NK-92 treated with Interleukin-12 subunit alpha and Interleukin-12 subunit beta, amount 100 ng/mL, for 24 hours (cell line): ENCODE results near the gene SLC27A3.
"Not testable (repeated sequence)": the region's sequence is repeated elsewhere in the genome, so short reads cannot be mapped to it uniquely, and the experiment has no call there.

ENCODE experiments used
- DNase-seq: peaks from one replicate; lab custom pipeline; 2025; lab: John Stamatoyannopoulos, UW

The SLC27A3 gene

DNA sequence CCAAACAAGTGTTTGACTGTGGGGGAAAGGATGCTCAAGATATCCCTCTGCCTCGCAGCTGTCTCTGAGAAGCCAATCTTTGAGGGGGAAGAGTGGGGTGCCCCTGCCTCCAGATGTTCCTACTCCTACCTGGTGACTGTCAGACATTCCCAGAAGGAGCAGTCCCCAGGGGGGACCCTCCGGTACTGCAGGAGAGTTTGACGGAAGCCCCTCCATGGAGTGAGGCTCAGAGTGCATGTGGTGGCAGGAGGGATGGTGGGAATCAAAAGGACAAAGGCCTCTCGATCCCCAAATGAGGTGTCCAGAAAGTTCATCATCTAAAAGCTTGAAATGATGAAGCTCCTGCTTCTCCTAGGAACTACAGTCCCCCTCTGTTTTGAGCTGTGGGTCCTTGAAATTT lies 5.3 kb downstream of the SLC27A3 start:
- no peak for DNase-seq

DNA sequence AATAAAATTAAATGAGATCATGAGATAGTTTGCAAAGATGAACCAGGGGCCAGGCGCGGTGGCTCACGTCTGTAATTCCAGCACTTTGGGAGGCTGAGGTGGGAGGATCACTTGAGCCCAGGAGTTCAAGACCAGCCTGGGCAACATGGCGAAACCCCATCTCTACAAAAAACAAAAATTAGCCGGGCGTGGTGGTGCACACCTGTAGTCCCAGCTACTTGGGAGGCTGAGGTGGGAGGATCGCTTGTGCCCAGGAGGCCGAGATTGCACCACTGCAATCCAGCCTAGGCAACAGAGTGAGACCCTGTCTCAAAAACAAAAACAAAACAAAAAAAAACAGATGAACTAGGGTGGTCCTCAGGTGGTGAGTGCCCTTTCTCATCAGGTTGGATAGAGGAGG lies 7.4 kb downstream of the SLC27A3 start:
- not testable (repeated sequence) for DNase-seq

DNA sequence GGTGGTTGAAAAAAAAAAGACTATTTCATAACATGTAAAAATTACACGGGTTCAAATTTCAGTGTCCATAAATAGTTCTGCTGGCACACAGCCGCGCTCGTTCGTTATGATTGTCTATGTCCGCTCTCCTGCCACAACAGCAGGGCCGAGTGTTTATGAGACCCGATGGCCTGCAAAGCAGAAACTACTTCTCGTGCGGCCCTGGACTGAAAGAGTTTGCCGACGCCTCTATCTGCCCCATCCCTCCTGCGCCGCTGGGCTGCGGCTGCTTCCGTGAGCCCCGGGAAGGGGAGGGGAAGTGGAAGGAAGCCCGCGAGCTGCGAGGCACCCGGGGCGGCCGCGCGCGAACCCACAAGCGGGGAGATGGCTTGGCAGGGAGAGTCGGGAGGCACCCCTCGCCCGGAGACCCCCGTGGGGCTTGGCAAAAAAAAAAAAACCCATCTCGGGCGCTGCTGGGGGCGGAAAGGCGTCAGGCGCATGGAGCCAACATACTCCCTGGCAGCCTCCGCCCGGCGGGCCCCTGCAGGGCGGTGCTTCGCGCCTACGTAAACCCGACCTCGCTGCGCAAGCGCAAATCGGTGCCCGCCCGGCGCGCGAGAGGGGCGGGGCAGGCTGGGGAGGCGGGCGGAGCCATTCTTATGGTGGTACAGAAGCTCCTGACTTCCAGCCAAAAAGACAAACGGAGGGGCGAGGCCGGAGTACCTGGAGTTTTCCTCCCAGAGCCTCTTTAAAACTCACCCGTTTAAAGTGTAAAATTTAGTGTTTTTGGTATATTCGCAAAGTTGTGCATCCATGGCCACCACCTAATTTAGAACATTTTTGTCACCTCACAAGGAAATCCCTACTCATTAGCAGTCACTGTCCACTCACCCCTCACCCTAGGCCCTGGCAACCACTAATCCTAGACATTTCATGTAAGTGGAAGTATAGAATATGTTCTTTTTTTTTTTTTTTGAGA lies 8.3 kb downstream of the SLC27A3 start:
- DNase-seq, result peak; percentile 86

DNA sequence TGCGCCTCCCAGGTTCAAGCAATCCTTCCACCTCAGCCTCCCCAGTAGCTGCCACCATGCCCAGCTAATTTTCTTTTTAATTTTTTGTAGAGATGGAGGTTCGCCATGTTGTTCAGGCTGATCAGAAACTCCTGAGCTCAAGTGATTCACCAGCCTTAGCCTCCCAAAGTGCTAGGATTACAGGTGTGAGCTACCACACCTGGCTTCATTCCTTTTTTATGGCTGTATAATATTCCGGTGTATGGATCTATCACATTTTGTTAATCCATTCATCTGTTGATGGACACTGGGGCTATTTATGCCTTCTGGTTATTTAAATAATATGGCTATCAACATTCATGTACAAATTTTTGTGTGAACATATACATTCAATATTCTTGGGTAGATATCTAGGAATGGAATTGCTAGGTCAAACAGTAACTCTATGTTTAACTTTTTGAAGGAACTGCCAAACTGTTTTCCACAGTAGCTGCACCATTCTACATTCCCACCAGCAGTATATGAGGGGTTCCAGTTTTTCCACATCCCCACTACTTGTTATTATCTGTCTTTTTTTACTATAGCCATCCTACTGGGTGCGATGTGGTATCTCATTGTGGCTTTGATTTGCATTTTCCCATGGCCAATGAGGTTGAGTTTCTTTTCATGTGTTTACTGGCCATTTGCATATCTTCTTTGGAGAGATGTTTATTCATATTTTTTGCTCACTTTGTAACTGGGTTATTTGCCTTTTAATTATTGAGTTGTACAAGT lies 11.0 kb downstream of the SLC27A3 start:
- no peak for DNase-seq

DNA sequence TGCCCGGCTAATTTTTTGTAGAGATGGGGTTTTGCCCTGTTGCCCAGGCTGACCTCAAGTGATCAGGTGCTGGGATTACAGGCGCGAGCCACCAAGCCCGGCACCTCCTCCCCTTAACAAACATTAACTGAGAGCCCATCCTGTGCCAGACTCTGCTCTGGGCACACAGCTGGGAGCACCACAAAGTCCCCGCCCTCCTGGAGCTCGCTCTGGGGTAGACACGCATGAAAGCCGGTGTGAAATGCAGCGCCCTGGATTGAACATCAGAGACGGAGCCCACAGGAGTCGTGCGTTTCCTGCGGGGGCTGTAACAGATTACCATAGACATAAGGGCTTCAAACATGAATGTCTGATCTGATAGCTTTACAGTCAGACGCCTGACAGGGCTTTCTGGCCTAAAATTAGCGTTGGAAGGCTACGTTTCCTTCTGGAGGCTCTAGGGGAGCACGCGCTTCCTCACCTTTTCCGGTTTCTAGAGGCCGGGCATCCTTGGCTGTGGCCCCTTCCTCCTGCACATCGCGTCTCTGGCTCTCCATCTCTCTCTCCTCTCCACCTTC lies 14.3 kb downstream of the SLC27A3 start:
- no peak for DNase-seq

DNA sequence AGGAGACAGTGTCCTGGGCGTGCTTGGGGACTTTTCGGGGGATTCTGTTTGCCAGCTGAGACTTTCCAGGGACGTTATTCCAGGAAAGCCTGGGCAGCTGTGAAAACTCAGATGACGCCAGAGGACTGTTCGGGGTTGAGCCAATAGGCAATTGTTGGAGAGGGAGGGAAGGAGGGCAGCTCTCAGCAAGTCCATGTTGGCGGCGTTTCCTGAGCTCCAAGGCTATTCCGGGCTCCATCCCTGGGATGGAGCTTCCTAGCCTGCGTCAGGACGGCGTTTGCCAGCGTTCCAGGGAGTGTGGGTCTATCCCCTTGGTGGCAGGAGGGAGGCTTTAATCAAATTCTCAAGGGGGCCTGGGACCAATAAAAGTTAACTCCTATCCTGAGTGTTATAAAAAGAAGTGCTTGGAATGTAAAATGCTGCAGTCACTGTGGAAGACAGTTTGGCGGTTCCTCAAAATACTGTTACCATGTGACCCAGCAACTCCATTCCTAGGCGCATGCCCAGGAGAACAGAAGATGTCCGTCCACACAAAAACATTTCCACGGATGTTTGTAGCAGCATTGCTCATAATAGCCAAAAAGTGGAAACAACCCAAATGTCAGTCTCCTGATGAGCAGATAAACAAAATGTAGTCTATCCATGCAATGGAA lies 15.2 kb downstream of the SLC27A3 start:
- DNase-seq, result no peak

DNA sequence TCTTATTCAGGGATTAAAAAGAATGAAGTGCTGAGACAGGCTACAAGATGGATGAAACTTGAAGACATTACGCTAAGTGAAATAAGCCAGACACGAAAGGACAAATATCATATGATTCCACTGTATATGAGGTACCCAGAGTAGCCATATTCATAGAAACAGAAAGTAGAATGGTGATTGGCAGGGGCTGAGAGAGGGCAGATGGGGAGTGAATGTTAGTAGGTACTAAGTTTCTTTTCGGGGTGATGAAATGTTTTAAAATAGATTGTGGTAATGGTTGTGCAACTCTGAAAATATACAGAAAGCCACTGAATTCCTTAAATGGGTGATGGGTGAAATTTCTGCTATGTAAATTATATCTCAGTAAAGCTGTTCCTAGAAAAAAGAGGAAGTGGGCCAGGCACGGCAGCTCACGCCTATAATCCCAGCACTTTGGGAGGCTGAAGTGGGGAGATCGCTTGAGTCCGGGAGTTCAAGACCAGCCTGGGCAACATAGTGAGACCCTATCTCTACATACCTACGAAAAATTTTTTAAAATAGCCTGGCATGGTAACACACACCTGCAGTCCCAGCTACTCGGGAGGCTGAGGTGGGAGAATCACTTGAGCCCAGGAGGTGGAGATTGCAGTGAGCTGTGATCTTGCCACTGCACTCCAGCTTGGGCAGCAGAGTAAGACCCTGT lies 15.9 kb downstream of the SLC27A3 start:
- peak; percentile 48 for DNase-seq

DNA sequence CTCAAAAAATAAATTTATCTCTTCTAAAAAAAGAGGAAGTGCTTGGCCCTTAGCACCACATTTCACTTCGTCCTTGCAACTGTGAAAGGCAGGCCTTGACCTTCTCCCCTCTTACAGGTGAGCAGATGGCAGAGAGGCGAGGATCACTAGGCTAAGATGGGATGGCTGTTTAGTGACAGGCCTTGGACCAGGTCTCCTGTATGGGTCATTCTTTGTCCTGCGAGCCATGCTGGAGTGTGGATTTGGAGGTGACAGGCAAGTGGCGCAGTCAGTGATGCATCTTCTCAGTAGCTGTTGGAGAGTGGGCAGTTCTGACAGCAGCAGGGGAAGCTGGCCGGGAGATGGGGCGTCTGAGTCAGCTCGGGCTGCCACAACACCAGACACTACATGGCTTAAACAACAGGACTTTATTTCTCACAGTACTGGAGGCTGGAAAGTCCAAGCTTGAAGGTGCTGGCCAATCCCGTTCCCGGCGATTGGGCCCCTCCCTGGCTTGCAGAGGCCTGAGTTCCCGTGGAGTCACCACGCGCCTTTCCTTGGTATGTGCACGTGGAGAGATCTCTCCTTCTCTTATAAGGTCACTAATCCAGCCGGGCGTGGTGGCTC lies 16.5 kb downstream of the SLC27A3 start:
- peak; percentile 47 for DNase-seq

DNA sequence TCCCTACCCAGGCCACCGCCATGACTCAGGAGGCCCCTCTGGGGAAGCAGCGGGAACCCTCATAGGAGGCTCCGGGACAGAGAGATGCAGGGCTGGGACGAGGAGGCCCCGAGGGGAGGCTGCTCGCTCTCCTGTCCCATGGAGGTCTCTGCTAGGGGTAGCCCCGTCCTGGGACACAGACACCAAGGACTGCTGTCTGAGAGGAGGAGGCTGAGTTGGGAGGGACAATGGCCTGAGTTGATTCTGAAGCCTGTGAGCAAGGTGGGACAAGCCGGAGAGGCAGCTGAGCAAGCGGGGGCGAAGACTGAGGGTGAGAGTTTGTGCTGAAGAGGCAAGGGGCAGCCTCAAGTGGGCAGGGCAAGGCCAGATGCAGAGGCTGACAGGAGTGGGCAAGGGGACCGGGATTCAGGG lies 17.4 kb downstream of the SLC27A3 start:
- no peak for DNase-seq

DNA sequence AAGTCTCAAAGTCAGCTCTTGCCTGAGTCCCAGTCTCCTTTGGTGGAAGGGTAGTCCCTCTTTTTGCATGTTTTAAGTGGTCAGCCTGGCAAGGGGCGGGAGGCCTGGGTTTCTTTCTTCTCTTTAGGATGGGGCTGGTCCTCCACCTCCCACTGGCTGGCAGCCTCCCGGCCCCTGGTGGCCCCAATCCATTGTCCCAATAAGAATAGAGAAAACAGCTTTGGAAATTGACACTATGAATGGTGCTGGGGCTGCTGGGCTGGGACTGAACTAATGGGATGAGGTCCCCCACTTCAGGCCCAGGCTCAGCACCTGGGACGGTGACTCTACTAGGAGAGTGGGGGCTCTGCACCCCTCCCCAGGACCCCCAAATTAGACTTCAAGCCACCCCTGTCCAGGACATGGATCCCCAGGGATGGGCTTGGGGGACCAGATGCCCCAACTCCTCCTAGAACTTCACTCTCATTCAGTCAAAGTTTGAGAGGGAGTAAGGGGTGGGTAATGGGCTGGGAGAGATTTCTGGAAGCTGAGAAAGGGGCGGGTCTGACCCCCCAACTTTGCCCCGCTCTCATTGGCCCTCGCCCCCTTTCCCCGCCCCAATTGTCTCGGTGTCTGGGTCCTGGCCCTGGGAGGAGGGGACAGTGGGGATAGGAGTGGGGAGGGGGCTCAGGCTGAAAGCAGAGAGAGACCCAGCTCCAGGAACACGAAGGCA lies 18.2 kb downstream of the SLC27A3 start:
- DNase-seq, result no peak

DNA sequence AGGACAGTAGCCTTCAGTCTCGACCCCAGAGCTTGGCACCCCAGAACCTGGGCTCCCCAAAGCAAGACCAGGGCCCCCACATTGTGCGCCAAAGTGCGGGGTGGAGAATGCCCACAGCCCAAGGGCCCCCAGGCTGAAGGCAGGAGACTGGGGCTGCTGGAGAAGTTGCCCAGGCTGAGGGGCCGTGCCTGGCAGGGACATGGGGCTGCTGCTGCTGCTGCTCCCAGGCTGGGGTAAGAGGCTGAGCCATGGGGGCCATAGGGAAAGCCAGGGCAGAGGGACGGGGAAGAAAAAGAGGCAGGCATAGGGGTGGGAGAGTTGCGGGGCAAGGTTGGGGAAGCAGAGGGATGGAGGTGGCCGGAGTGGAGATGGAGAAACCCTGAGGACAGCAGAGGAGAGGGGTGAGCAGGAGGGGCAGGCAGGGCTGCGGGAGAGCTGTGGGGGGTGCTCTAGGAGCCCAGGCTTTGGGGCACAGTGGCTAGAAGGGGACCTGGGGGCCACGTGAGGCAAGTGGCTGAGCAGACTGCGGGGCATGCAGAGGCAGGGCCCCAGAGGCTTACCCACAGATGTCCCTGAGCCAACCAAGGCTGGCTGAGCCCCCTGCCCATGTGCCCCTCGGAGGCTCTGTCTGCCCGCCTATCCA lies 18.9 kb downstream of the SLC27A3 start:
- no peak for DNase-seq

DNA sequence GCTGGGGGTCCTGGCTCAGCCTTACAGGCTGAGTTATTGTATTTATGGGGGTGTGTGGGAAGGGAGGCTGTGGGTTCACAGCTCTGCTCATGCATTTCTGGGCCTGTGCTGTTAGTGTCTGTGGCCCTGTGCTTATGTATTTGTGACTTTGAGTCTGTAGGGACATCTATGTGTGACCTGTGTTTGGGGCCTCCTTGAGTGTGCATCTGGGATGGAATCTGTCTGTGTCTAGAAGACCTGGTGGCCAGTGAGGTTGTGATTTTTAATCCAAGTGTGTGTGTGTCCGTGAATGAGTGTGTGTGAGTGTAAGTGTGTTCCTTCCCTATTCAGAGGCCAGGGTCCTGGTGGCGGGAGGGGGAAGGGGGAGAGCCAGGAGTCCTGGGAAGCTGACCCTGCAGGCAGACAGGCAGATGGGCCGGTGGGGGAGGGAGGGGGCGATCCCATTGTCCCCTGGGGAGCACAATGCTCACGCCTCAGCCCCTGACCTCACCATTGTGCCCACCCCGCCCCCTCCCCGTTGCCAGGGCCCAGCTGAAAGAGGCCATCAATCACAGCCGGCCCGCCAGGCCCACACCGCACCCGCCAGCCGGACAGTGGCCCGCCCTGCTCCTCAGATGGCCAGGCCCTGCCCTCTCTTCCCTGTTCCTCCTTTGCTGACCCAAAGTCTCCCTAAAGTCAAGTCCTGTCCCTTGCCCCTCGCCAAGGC lies 19.6 kb downstream of the SLC27A3 start:
- DNase-seq, result no peak

DNA sequence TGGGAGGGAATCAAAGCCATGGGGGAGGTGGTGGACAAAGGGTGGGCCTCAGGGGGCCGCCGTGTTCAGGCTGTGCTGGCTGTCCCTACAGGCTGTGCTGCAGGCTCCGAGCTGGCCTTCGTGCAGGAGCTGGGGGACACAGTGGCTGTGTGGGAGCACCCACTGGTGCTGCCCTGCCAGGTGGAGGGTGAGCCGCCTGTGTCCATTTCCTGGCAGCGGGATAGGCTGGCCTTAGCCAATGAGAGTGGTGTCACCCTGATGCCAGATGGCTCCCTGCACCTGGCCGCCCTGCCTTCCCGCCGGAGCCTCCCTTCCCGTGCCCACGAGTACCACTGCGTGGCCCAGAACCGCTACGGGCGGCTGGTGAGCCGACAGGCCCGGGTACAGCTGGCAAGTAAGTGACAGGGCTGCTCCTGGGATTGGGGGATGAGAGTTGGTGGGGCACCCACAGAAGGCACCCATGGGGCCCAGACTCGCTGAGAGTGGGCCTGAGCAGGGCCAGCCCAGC lies 20.2 kb downstream of the SLC27A3 start:
- DNase-seq, result no peak

DNA sequence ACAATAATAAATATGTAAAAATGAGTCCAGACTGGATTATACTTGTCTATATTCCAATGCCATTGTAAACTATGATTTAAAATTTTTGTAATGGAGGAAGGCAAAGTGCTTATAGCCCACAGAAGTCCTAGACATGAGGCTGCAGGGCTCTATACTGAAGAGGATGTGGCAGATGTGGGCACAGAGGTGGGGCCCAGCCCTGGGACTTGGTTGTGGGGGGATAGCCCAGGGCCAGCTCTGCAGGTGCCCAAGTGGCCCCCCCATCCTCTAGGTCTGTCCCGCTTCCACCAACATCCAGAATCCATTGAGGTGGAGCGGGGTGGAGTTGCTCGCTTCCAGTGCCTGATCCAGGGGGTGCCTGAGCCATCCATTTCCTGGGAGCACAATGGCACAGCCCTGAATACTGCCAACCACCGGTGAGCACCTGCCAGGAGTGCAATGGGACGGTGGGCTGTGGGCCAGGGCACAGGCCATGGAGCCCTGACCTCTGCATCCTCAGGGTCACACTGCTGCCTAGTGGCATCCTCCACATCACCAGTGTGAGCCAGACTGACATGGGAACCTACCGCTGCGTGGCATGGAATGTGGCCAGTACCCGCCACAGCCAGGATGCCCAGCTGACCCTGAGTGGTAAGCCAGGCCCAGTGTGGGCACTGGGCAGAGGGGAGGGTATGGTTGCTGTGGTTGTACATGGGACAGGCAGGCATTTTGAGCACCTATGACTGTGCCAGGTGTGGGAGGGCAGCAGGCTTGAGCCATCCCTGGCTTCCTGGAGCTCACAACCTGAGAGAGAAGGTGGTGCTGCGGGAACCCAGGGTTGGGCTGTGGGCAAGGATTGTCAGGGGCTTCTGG lies 21.0 kb downstream of the SLC27A3 start:
- DNase-seq, result no peak

DNA sequence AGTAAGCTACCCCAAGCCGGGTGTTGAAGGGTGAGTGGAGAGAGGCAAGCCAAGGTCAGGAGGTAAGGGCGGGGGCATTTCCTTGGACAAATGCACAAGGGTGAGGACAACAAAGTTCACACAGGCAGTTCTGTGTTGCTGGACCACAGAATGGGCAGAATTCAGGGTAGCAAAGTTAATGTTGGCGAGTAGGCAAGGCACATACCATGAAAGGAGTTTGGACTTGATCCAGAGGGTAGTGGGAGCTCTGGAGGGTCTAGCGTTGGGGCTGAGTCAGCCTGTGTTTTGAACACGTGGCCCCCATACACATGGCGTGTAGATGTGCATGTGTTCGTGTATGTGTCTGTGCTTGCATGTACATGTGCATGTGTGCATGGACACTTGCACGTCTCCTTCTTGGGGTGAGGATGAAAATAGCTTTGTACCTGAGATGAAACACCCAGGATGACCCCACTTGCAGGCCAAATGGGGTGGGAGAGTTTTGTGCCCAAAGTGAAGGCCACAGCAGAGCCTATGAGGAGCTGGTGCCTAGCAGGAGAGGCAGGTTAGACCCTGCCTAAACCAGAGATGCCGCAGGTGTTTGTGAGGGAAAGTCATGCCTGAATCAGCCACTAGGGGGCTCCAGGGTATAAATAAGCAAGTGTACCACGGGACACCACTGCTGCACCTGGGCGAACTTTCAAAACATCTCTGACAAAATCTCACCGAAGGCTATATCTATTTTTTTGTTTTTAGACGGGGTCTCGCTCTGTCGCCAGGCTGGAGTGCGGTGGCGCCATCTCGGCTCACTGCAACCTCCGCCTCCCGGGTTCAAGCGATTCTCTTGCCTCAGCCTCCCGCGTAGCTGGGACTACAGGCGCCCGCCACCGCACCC lies 21.8 kb downstream of the SLC27A3 start:
- peak; percentile 65 for DNase-seq

DNA sequence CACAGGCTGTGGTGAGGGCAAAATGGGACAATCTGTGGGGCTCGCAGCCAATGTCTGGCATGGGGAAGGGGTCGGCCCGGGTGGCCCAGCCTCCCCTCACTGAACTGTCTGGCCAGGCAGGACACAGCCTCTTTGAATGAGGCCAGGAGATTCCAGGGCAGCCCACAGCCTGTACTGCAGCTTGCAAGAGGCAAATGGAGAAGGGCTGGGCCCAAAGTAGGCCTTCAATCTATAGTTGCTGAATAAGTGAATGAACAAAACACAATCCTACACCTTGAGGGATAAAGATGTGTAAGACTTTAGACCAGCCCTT lies 23.2 kb downstream of the SLC27A3 start:
- DNase-seq, result no peak

DNA sequence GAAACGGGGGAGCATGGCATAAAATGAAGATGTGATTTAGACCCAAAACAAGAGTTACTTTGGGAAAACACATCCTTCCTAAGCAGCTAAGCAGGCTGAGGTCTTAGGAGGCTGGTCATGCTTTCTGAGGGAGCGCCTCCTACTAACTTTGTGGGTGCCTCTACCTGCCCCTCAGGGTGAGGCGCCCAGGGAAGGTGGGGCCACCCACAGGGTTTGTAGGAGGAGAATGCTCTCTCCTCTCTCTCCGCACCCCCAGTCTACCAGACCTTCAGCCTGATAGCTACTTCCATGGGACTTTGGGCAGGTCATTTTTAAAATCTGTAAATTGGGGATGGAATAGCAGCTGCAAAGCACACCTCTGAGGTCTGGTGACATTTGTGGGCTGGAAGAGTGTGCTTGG lies 23.8 kb downstream of the SLC27A3 start:
- DNase-seq, result no peak
